HepG2 (cell line): ENCODE data around the gene JMJD6.

Experiments
- BHLHE40 ChIP-seq: IDR thresholded peaks from 2 replicates; pipeline ENCODE4 v1.6.1; 2011; ENCODE audit warnings: low read length, improper control_type of control experiment
- CTCF ChIP-seq: sonication (generic); formaldehyde crosslinking; IDR thresholded peaks from 2 replicates; pipeline ENCODE4 v1.5.0; 2020; ENCODE audit warnings: mild to moderate bottlenecking, missing genetic modification reagents, moderate library complexity
- HCFC1 ChIP-seq: fragments of 150-350 bp; IDR thresholded peaks from 2 replicates; pipeline ENCODE4 v1.6.1; 2014; ENCODE audit warnings: low read depth, low read length
- MXI1 ChIP-seq: IDR thresholded peaks from 3 replicates; pipeline ENCODE4 v1.6.1; 2012; ENCODE audit warnings: low read depth, low read length, inconsistent platforms, borderline replicate concordance
- NCOR1 ChIP-seq: fragments of 200-600 bp; sonication (generic); IDR thresholded peaks from 2 replicates; pipeline ENCODE4 v1.7.0; 2017; ENCODE audit warnings: antibody characterized with exemption, low read length, borderline replicate concordance
- POLR2AphosphoS5 ChIP-seq: IDR thresholded peaks from 2 replicates; pipeline ENCODE4 v1.6.1; 2012; ENCODE audit warnings: low read depth, low read length
- SIX1 ChIP-seq: sonication (generic); formaldehyde crosslinking; IDR thresholded peaks from 2 replicates; pipeline ENCODE4 v1.4.0; 2020; ENCODE audit warnings: missing genetic modification reagents, borderline replicate concordance
- ZNF382 ChIP-seq: sonication (generic); formaldehyde crosslinking; IDR thresholded peaks from 2 replicates; pipeline ENCODE4 v1.5.0; 2020; ENCODE audit warnings: missing genetic modification reagents, mild to moderate bottlenecking, borderline replicate concordance
- ZSCAN31 ChIP-seq: sonication (generic); formaldehyde crosslinking; IDR thresholded peaks from 2 replicates; pipeline ENCODE4 v1.5.0; 2020; ENCODE audit warnings: low read depth, mild to moderate bottlenecking, missing genetic modification reagents
- ZZZ3 ChIP-seq: sonication (generic); formaldehyde crosslinking; IDR thresholded peaks from 2 replicates; pipeline ENCODE4 v1.4.0; 2020; ENCODE audit warnings: missing genetic modification reagents, mild to moderate bottlenecking, borderline replicate concordance
- TF ChIP-seq, protein P1 (sequence below): sonication (generic); formaldehyde crosslinking; IDR thresholded peaks from 2 replicates; pipeline ENCODE4 v1.8.1; 2023; ENCODE audit warnings: mild to moderate bottlenecking, missing genetic modification reagents
- TF ChIP-seq, protein P2 (sequence below): sonication (generic); formaldehyde crosslinking; IDR thresholded peaks from 2 replicates; pipeline ENCODE4 v1.4.0; 2020; ENCODE audit warnings: missing genetic modification reagents

GRCh38 chr17:76685366-76685765 lies 41.0 kb downstream of the JMJD6 start:
- TF ChIP-seq ZSCAN31, result no peak
- no peak for TF ChIP-seq MXI1
- no peak for TF ChIP-seq HCFC1
- no peak for TF ChIP-seq CTCF (CRISPR knock-in tag)
- TF ChIP-seq ZZZ3, result no peak
- TF ChIP-seq POLR2AphosphoS5, result no peak
- no peak for TF ChIP-seq ZNF382 (CRISPR knock-in tag)
- TF ChIP-seq, protein P1, sequence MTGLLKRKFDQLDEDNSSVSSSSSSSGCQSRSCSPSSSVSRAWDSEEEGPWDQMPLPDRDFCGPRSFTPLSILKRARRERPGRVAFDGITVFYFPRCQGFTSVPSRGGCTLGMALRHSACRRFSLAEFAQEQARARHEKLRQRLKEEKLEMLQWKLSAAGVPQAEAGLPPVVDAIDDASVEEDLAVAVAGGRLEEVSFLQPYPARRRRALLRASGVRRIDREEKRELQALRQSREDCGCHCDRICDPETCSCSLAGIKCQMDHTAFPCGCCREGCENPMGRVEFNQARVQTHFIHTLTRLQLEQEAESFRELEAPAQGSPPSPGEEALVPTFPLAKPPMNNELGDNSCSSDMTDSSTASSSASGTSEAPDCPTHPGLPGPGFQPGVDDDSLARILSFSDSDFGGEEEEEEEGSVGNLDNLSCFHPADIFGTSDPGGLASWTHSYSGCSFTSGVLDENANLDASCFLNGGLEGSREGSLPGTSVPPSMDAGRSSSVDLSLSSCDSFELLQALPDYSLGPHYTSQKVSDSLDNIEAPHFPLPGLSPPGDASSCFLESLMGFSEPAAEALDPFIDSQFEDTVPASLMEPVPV (CRISPR knock-in tag), result no peak
- TF ChIP-seq SIX1 (CRISPR knock-in tag), result no peak
- TF ChIP-seq BHLHE40, result no peak
- TF ChIP-seq, protein P2, sequence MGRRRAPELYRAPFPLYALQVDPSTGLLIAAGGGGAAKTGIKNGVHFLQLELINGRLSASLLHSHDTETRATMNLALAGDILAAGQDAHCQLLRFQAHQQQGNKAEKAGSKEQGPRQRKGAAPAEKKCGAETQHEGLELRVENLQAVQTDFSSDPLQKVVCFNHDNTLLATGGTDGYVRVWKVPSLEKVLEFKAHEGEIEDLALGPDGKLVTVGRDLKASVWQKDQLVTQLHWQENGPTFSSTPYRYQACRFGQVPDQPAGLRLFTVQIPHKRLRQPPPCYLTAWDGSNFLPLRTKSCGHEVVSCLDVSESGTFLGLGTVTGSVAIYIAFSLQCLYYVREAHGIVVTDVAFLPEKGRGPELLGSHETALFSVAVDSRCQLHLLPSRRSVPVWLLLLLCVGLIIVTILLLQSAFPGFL (CRISPR knock-in tag), result no peak
- no peak for TF ChIP-seq NCOR1
